Measurements from ENCODE around the gene AKNA.

AKNA gene

GRCh38 chr9:114296338-114296737 is 91.4 kb downstream of the AKNA start:
- TF ChIP-seq Cebpa-rat (IDR thresholded peaks at IDR 0.05): no peak
- no peak overlapping the region for H3K4me3 ChIP-seq
- no peak overlapping the region for H3K9ac ChIP-seq
- H4K20me1 ChIP-seq: no peaks in the 10 kb centered on the region; a peak in 1 of 22 replicates
- H3K27ac ChIP-seq: no peak overlapping the region
- no peak overlapping the region for H3K4me2 ChIP-seq
- no peaks in the 10 kb centered on the region for H3K27me3 ChIP-seq
- no peaks in the 10 kb centered on the region for H3K4me1 ChIP-seq
- H3K36me3 ChIP-seq: peaks cover 89 to 100% (median 97%) of the 10 kb centered on the region in 11 experiments
- peaks cover 30 to 38% (median 34%) of the 10 kb centered on the region in 11 experiments for H3K9me3 ChIP-seq (replicated peaks in 1 of 11)

- no peak overlapping the region for H3K27ac ChIP-seq
- peaks cover 0 to 7% (median 0%) of the 10 kb centered on the region in 10 experiments; a peak in 1 of 20 replicates for H3K4me1 ChIP-seq
- no peak overlapping the region for H3K9ac ChIP-seq
- peaks cover 74 to 94% (median 83%) of the 10 kb centered on the region in 11 experiments for H3K36me3 ChIP-seq
- TF ChIP-seq Cebpa-rat (IDR thresholded peaks at IDR 0.05): no peak
- no peaks in the 10 kb centered on the region for H3K27me3 ChIP-seq
- H3K4me3 ChIP-seq: peak overlapping the region in 1 of 10 experiments; percentile 18; a peak in 1 of 20 replicates
- H3K4me2 ChIP-seq: no peak overlapping the region
- peaks cover 0 to 8% (median 0%) of the 10 kb centered on the region in 11 experiments; a peak in 3 of 22 replicates for H4K20me1 ChIP-seq
- peaks cover 30 to 38% (median 34%) of the 10 kb centered on the region in 11 experiments for H3K9me3 ChIP-seq (replicated peaks in 1 of 11)
Observed at GRCh38 chr9:114294664-114295063, 93.1 kb downstream of the AKNA start.

- H3K36me3 ChIP-seq: peaks cover 53 to 84% (median 73%) of the 10 kb centered on the region in 11 experiments
- peaks cover 30 to 38% (median 34%) of the 10 kb centered on the region in 11 experiments for H3K9me3 ChIP-seq (replicated peaks in 1 of 11)
- 0 out of 22 replicates have a peak overlapping the region, but pooled peaks of 1 of the 11 experiments have one; percentile 18 for H3K9ac ChIP-seq
- H3K4me3 ChIP-seq: no peak overlapping the region
- peaks cover 0 to 7% (median 0%) of the 10 kb centered on the region in 10 experiments; a peak in 1 of 20 replicates for H3K4me1 ChIP-seq
- H3K4me2 ChIP-seq: no peak overlapping the region
- H4K20me1 ChIP-seq: peaks cover 0 to 18% (median 0%) of the 10 kb centered on the region in 11 experiments; a peak in 3 of 22 replicates
- no peak for TF ChIP-seq Cebpa-rat (IDR thresholded peaks at IDR 0.05)
- no peaks in the 10 kb centered on the region for H3K27me3 ChIP-seq
- H3K27ac ChIP-seq: no peak overlapping the region
Observed at GRCh38 chr9:114291886-114292590, 95.7 kb downstream of the AKNA start.

GRCh38 chr9:114291064-114291474 is 96.7 kb downstream of the AKNA start:
- no peak overlapping the region for H3K27ac ChIP-seq
- peaks cover 0 to 7% (median 1%) of the 10 kb centered on the region in 10 experiments; a peak in 8 of 20 replicates for H3K4me1 ChIP-seq
- peaks cover 25 to 33% (median 28%) of the 10 kb centered on the region in 11 experiments for H3K9me3 ChIP-seq (replicated peaks in 1 of 11)
- peaks cover 0 to 18% (median 0%) of the 10 kb centered on the region in 11 experiments; a peak in 3 of 22 replicates for H4K20me1 ChIP-seq
- H3K36me3 ChIP-seq: peaks cover 43 to 84% (median 67%) of the 10 kb centered on the region in 11 experiments
- H3K27me3 ChIP-seq: no peaks in the 10 kb centered on the region
- no peak overlapping the region; a peak in 1 of 22 replicates for H3K9ac ChIP-seq
- H3K4me3 ChIP-seq: no peak overlapping the region
- no peak for TF ChIP-seq Cebpa-rat (IDR thresholded peaks at IDR 0.05)
- no peak overlapping the region for H3K4me2 ChIP-seq

- Histone ChIP-seq H3K4me2 (no peak overlapping the region), H4K20me1 (peaks cover 0 to 18% (median 0%) of the 10 kb centered on the region in 11 experiments; a peak in 3 of 22 replicates), H3K4me3 (no peak overlapping the region), H3K9me3 (replicated peaks in 1 of 11) (peaks cover 20 to 28% (median 23%) of the 10 kb centered on the region in 11 experiments), H3K27ac (peak overlapping the region in 2 of 11 experiments; percentile 6 to 23; a peak in 1 of 22 replicates), H3K36me3 (peaks cover 38 to 84% (median 64%) of the 10 kb centered on the region in 11 experiments), H3K27me3 (no peaks in the 10 kb centered on the region), H3K9ac (peak overlapping the region in 1 of 11 experiments; percentile 37; a peak in 3 of 22 replicates), H3K4me1 (peaks cover 0 to 8% (median 4%) of the 10 kb centered on the region in 10 experiments; a peak in 11 of 20 replicates)
- TF ChIP-seq Cebpa-rat (IDR thresholded peaks at IDR 0.05): no peak
Observed at GRCh38 chr9:114290561-114290986, 97.2 kb downstream of the AKNA start.

- Histone ChIP-seq H4K20me1 (peaks cover 0 to 18% (median 0%) of the 10 kb centered on the region in 11 experiments; a peak in 3 of 22 replicates), H3K27ac (peak overlapping the region in 2 of 11 experiments; percentile 6 to 23; a peak in 1 of 22 replicates), H3K4me3 (no peak overlapping the region), H3K27me3 (no peaks in the 10 kb centered on the region), H3K4me2 (no peak overlapping the region), H3K9me3 (replicated peaks in 1 of 11) (peaks cover 13 to 20% (median 16%) of the 10 kb centered on the region in 11 experiments), H3K36me3 (peaks cover 31 to 84% (median 64%) of the 10 kb centered on the region in 11 experiments), H3K9ac (no peak overlapping the region; a peak in 4 of 22 replicates), H3K4me1 (peaks cover 0 to 16% (median 7%) of the 10 kb centered on the region in 10 experiments; a peak in 11 of 20 replicates)
- TF ChIP-seq Cebpa-rat (IDR thresholded peaks at IDR 0.05): no peak
Observed at GRCh38 chr9:114289571-114290481, 98.0 kb downstream of the AKNA start.

GRCh38 chr9:114289106-114289505 is 98.7 kb downstream of the AKNA start:
- Histone ChIP-seq H3K4me3 (no peak overlapping the region), H3K4me2 (no peak overlapping the region), H3K4me1 (peaks cover 0 to 22% (median 7%) of the 10 kb centered on the region in 10 experiments; a peak in 11 of 20 replicates), H3K9ac (no peak overlapping the region; a peak in 1 of 22 replicates), H4K20me1 (peaks cover 0 to 18% (median 0%) of the 10 kb centered on the region in 11 experiments; a peak in 3 of 22 replicates), H3K27ac (no peak overlapping the region), H3K9me3 (replicated peaks in 1 of 11) (peaks cover 6 to 13% (median 9%) of the 10 kb centered on the region in 11 experiments), H3K36me3 (peaks cover 24 to 84% (median 64%) of the 10 kb centered on the region in 11 experiments), H3K27me3 (no peaks in the 10 kb centered on the region)
- no peak for TF ChIP-seq Cebpa-rat (IDR thresholded peaks at IDR 0.05)

Data from BLaER1 treated with 17β-estradiol and CSF1 and Interleukin-3, amounts not matched to agents 10 nM and 100 nM (cell line).